GM06990 (cell line): ENCODE data around the gene ANKRD61.

ENCODE experiments used
- DNase-seq: peaks from one replicate; pipeline ENCODE4 v3.0.0-alpha.2; 2011; ENCODE audit not compliant: insufficient read length; ENCODE audit errors: extremely low read depth
- H3K27me3 ChIP-seq: replicated peaks from 2 replicates; pipeline ENCODE4 v1.6.0; 2011; ENCODE audit warnings: low read length; ENCODE audit not compliant: control insufficient read depth, insufficient read depth
- H3K36me3 ChIP-seq: 2 replicates; pipeline ENCODE4 v1.5.1; 2011; ENCODE audit warnings: low read length; ENCODE audit not compliant: control insufficient read depth, insufficient read depth
- H3K4me3 ChIP-seq: replicated peaks from 2 replicates; pipeline ENCODE4 v1.5.1; 2011; ENCODE audit warnings: low read depth, mild to moderate bottlenecking, control low read depth, low read length
- CTCF ChIP-seq: IDR thresholded peaks from 2 replicates; pipeline ENCODE4 v1.5.1; 2011; ENCODE audit warnings: low read length, control low read depth, mild to moderate bottlenecking, inconsistent platforms; ENCODE audit not compliant: insufficient read depth, poor library complexity, severe bottlenecking

Gene ANKRD61

GRCh38 chr7:6022707-6023106 lies 8.5 kb upstream of the ANKRD61 start:
- Histone ChIP-seq H3K36me3 (peaks cover 25% of the 10 kb centered on the region), H3K4me3 (no peak overlapping the region), H3K27me3 (no peaks in the 10 kb centered on the region)
- no peak for DNase-seq
- TF ChIP-seq CTCF = no peak

DNA sequence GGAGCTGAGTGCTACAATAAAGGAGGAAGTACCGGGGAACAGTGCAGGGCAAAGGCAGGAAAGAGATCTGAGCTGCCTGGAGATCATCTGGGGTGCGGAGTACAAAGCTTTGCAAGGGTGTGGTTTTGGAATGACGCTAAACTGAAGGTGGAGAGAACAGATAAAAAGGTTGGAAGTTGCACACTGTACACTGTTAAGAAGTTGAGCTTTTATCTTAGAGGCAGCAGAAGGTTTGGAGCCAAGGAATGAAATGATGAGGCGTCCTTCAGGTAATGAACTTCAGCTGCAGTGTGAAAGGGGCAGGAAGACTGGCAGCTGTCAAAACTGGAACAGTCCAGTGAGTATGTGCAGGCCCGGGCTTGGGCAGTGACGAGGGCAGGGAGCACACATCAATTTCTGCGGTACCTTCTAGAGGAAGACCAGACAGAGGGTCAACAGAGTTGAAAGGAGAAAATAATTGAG lies 7.2 kb upstream of the ANKRD61 start:
- Histone ChIP-seq H3K27me3 (no peaks in the 10 kb centered on the region), H3K36me3 (peaks cover 23% of the 10 kb centered on the region), H3K4me3 (no peak overlapping the region)
- no peak for DNase-seq
- TF ChIP-seq CTCF = no peak

DNA sequence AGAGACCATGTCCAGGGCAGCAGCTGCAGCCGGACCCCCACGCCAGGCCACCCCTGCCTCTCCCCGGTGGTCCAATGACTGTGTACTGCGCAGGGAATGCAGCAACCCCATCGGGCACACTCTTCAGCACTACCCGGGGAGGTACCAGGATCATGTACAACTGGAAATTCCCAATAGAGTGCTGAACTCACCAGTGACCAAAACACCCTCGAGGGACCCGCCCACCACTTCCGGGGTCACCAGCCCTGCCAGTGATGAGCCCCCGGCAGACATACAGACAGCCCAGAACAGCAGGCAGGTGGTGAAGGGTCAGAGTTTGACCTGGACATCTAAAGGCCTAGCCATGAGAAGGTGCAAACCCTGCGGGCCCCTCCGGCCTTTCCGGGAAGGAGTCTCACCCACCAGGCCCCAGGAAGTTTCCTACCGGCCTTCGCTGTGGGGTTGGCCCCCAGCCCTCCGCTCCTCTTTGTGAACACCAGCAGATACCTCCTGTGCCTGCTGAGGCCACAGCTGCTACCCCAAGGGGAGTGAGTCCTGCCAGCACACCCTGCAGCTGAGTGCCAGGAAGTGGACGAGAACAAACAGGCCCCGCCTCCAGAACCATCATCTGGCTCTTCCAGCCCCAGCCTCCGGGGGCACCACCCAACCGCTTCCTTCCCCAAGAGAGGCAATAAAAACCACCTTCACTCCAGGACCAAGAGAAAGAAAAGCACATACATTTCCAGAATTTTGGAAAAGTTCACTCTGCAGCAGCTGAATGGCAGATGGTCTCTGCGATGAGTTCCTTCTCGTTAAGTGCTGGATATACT lies 5.0 kb upstream of the ANKRD61 start:
- peaks cover 19% of the 10 kb centered on the region for H3K36me3 ChIP-seq
- no peak overlapping the region for H3K4me3 ChIP-seq
- H3K27me3 ChIP-seq = no peaks in the 10 kb centered on the region
- DNase-seq = peak; percentile 44
- TF ChIP-seq CTCF = peak; percentile 30

DNA sequence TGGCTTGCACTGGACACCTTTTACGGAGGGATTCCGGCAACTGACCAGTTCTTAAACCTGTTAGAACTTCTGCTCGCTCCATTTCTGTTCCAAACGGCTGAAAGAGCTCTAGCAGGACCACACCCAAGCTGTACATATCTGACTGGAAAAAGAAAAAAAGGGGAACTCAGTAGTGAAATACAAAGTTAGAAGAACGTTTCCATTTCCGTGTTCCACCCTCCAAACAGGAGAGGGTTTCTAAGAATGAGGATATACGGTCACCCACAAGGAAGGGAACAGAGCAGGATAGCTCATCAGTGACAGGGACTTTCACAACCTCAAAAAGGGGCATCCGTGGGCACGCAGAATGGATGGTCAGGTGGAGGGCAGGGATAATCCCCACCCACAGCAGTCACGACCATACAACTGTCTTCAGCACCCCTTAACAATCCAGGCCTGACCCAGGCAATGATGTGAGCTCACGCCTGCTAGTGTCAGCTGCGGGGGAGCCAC lies 4.3 kb upstream of the ANKRD61 start:
- Histone ChIP-seq H3K4me3 (no peak overlapping the region), H3K36me3 (peaks cover 19% of the 10 kb centered on the region), H3K27me3 (no peaks in the 10 kb centered on the region)
- no peak for DNase-seq
- no peak for TF ChIP-seq CTCF

DNA sequence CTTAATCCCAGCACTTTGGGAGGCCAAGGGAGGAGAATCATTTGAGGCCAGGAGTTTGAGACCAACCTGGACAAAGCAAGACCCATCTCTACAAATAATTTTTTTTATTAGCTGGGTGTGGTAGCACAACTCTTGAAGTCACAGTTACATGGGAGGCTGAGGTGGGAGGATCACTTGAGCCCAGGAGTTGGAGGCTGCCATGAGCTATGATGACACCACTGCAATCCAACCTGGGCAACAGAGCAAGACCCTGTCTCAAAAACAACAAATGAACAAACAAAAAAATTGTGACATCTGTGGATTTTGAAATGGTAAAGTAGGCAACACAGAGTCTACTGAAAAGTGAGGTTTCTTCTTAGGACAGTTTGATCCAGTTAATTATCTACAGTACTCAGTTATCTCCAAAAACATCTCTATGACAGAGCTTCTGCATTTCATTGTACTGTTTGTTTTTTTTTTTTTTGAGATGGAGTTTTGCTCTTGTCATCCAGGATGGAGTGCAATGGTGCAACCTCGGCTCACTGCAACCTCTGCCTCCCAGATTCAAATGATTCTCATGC lies 3.3 kb upstream of the ANKRD61 start:
- no peak for TF ChIP-seq CTCF
- peaks cover 15% of the 10 kb centered on the region for H3K36me3 ChIP-seq

More for the DNA sequence above, 3.3 kb upstream of the ANKRD61 start:
- no peaks in the 10 kb centered on the region for H3K27me3 ChIP-seq
- DNase-seq = no peak
- H3K4me3 ChIP-seq = no peak overlapping the region
